GM18951 (cell line): ENCODE results near the gene KREMEN2.
"Not testable (repeated sequence)": the region's sequence is repeated elsewhere in the genome, so short reads cannot be mapped to it uniquely, and the experiment has no call there.

ENCODE experiments used
- POLR2A ChIP-seq: IDR thresholded peaks from 4 replicates; pipeline ENCODE4 v1.6.1; 2011; ENCODE audit warnings: mild to moderate bottlenecking; ENCODE audit not compliant: insufficient read length, insufficient read depth; ENCODE audit errors: extremely low read depth
- in situ Hi-C: fragments of 300-500 bp; cut with MboI; formaldehyde crosslinking; loops from one replicate; pipeline ENCODE4 v1.12.0; 2022; ENCODE audit warnings: low sequenced_read_pairs, mixed read lengths, inconsistent platforms; ENCODE audit not compliant: unreplicated experiment

Gene KREMEN2

DNA sequence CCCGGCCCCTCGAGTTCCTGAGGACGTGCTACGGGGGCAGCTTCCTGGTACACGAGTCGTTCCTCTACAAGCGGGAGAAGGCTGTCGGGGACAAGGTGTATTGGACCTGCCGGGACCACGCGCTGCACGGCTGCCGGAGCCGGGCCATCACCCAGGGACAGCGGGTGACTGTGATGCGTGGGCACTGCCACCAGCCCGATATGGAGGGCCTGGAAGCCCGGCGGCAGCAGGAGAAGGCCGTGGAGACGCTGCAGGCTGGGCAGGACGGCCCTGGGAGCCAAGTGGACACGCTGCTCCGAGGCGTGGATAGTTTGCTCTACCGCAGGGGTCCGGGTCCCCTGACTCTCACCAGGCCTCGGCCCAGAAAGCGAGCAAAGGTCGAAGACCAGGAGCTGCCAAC, 30.9 kb upstream of the KREMEN2 start:
- no peak for TF ChIP-seq POLR2A
- in situ Hi-C loops = no loop called here

DNA sequence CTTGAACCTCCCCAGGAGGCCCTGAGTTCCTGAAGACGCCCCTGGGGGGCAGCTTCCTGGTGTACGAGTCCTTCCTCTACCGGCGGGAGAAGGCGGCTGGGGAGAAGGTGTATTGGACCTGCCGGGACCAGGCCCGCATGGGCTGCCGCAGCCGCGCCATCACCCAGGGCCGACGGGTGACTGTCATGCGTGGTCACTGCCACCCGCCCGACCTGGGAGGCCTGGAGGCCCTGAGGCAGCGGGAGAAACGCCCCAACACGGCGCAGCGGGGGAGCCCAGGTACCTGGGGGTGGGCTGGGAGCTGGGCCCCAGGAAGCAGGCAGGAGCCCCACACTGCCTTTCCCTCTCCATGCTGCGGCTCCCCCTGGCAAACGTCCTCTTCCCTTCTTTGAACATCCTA, 30.4 kb upstream of the KREMEN2 start:
- no peak for TF ChIP-seq POLR2A
- in situ Hi-C loops = no loop called here

DNA sequence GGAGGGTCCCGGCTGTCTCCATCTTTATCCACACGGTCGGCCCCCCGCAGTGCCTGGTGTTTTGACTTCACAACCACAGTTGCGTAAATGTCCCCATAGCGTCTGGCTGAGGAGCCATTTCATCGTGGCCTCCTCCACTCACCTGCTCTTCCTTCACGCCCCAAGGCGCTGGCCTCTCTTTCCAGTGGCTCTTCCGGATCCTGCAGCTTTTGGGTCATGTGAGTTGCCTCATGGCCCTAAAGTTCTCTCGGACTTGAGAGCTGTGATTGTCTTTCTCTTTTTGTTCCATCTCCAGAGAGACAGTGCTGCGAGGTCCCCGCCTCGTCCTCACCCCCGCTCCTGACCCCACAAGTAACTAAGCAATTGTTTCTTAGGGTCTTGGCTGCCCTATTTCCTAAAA, 29.6 kb upstream of the KREMEN2 start:
- in situ Hi-C loops = no loop called here
- no peak for TF ChIP-seq POLR2A

DNA sequence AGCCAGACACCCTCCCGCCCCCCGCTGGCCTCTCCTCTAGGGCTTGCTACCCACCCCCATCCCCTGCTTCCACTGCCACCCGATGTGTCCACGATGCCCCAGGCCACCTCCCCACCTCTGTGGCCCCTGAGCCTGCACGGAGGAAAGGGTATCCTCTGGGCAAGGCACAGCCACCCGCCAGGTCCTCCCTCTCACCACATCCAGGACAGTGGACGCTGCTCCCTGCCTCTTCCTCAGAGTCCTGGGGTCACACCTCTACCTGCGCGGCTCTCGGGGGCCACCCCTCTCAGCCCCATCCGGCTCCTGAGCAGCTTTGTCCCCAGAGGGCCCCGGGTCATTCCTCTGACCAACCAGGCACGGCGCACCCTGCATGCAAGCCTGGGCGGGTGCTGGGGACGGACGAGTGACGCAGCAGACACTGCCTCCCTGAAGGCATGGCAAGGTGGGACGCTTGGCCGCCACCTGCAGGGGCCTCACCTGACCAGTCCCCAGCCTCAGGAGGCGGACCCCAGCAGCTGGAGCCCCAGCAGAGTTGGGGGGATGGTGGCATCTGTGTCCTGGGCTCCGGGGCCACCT, 27.6 kb upstream of the KREMEN2 start:
- TF ChIP-seq POLR2A = no peak
- in situ Hi-C loops = no loop called here

DNA sequence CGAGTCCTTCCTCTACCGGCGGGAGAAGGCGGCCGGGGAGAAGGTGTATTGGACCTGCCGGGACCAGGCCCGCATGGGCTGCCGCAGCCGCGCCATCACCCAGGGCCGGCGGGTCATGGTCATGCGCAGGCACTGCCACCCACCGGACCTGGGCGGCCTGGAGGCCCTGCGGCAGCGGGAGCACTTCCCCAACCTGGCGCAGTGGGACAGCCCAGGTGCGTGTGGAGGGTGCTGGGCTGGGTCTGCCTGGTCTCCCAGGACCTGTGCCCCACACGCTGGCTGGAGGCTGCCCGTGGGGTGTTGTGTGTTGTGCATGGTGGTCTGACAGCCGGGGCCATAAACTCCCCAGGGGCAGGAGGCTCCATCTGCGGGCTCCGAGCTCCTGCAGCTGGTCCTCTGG, 26.9 kb upstream of the KREMEN2 start:
- in situ Hi-C loops = no loop called here
- TF ChIP-seq POLR2A = no peak

DNA sequence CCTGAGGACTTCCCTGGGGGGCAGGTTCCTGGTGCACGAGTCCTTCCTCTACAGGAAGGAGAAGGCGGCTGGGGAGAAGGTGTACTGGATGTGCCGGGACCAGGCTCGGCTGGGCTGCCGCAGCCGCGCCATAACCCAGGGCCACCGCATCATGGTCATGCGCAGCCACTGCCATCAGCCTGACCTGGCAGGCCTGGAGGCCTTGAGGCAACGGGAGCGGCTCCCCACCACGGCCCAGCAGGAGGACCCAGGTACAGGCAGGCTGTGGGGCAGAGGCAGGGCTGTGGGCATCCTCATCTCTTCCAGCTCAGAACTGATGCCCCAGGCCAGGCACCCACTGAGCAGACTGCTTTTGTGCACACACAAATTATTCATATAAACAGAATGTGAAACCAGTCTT, 25.9 kb upstream of the KREMEN2 start:
- in situ Hi-C loops = no loop called here
- no peak for TF ChIP-seq POLR2A

DNA sequence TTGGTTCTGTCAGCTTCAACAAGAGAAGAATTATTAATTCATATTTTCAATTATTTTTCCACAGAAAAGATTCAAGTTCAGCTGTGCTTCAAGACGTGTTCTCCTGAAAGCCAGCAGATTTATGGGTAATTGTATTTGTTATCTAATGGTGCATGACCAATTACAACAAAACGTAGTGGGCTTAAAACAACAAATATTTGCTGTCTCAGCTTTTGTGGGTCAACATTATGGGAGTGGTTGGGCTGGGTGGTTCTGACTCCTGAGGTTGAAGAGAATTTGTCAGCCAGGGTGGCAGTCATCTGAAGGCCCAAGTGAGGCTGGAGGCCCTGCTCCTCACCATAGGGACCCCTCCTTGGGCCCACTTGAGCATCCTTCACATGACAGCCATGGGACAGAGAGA, 24.1 kb upstream of the KREMEN2 start:
- in situ Hi-C loops = no loop called here
- no peak for TF ChIP-seq POLR2A

DNA sequence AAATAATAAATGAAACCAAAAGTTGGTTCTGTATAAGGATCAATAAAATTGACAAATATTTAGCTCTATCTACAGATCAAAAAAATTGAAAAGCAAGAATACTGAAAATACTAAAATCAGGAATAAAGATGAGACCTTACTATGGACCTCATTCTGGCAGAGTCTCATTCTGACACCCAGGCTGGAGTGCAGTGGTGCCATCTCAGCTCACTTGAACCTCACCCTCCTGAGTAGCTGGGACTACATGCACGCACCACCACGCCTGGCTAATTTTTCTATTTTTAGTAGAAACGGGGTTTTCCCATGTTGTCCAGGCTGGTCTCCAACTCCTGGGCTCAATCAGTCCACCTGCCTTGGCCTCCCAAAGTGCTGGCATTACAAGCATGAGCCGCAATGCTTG, 22.0 kb upstream of the KREMEN2 start:
- TF ChIP-seq POLR2A = no peak
- in situ Hi-C loops = no loop called here

DNA sequence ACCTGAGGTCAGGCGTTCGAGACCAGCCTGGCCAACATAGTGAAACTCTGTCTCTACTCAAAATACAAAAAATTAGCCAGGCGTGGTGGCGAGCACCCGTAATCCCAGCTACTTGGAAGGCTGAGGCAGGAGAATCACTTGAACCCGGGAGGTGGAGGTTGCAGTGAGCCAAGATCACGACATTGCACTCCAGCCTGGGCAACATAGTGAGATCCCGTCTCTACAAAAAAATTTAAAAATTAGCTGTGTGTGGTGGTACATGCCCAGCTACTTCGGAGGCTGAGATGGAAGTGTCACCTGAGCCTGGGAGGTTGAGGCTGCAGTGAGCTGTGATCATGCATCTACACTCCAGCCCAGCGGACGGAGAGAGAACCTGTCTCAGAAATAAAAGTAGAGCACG, 20.4 kb upstream of the KREMEN2 start:
- in situ Hi-C loops = not testable (repeated sequence)

DNA sequence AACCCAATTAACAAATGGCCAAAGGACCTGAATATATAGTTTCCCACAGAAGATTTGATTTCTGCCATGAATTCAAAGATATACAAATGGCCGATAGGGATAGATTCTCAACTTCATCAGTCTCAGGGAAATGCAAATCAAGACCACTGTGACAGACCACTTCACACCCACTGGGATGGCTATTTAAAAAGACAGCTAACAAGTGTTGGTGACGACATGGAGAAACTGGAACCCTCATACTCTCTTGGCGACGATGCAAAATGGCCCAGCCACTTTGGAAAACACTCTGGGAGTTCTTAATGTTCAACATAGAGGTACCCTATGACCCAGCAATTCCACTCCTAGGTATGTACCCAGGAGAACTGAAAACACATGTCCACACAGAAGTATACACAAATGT, 17.4 kb upstream of the KREMEN2 start:
- in situ Hi-C loops = no loop called here
- TF ChIP-seq POLR2A = no peak

DNA sequence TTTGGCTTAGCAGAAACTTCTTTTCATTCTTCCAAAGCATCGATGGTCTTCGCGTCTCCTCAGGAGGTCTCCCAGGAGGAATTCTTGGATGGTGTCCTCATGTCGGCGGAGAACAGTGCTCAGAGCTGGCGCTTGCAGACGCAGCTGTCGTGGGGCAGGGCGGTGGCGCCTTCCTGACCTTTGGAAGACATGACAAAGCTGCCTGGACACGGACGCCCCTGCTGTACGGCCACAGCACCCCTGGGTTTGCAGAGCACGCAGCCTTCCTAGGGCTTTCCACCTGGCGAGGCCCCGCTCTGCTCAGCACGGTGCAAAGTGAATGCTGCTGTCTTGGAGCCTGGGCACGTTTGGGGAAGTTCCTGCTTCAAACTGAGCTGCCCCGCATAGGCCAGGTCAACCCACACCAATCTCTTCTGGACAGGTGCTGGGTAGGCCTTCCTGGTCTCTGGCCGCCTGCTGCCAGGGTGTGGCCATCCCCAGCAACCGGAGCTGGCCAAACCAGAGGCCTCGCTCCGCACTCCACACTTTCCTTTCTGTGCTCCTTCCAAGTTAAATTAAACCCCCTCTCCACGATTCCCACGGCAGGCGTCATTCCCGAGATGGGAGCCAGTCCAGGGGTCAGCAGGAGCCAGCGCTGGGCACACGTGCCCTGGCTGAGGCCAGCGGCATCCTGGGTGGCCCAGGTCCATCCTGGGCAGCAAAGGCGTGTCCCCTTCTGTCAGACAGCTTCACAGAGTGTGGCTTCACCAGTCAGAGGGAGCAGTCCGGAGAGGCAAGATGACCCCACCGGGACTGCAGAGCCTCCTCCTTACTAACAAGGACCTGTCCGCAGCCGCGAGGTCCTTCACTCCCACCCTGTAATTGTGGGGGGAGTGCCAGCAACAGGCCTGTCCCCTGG, 15.0 kb upstream of the KREMEN2 start:
- TF ChIP-seq POLR2A = no peak
- in situ Hi-C loops = no loop called here

DNA sequence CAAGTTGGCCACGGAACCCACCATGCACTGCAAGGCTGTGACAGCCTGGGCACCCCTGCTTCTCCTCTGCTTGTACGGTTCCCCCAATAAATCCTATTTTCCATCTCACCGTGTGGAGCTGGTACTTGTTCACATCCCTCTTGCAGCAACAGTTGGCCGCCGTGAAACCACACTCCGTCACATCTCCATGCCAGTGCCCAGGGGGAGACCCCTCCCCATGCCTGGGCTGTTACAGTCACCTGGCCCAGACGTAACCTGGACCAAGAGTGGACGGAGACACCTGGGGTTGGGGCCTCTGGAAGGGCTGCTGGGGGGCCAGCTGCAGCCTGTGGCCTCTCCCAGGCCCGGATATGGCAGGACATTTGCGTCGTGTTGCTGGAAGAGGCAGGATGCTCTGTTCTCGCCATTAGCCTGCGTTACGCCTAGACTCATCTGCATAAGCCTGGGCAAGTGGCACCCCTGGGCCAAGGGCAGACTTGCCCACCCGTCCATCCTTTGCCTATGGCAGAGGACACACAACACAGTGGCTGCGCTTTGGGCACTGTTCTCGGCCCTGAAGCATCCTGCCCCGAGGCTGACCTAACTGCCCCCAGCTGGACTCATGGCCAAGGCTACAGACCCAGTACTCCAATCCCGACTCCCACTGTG, 14.2 kb upstream of the KREMEN2 start:
- in situ Hi-C loops = no loop called here
- no peak for TF ChIP-seq POLR2A

DNA sequence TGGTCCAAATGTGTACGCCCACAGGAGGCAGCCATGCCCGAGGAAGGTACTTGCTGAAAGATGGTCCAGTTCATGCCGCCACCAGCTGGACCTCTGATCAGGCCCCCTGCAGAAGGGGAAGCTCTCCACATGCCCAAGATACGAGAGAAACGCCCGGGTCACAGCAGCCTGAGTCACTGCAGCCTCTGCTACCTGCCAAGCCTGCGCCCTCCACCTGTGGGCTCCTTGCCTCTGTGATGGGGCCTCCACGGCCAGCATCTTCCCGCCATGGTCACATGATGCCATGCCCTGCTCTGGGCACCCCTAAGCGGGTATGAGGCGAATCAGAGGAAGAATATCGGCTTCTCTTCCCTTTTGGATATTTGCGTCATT, 13.7 kb upstream of the KREMEN2 start:
- TF ChIP-seq POLR2A = no peak
- in situ Hi-C loops = no loop called here

DNA sequence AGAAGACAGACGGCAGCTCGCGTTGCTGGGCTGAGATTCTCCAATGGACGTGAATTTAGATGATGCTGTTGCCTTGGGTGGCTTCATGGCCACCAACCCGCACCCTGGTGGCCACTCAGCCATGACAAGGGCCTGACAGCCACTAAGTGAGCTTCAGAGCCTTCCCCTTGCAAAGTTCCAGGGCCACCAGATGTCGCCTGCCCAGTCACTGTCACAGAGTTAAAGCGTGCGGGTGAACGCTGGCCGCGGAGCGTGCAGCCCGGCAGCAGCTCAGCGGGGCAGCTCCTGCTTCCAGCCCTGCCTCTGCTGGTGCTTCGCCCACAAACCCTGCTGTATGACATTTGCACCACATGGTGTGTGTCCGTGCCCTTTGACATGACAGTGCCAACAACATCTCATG, 13.3 kb upstream of the KREMEN2 start:
- in situ Hi-C loops = no loop called here
- TF ChIP-seq POLR2A = no peak
